Measurements from ENCODE around the gene INCENP. TPM values are rescaled to one million over a fixed set of nuclear protein-coding genes. Genes with fewer than 3 reads are reported as not detected.

The INCENP gene
- total RNA-seq, 1 donor, result 47.5 TPM

- no peak for DNase-seq (ENCODE audit: low read depth)
- no peak for TF ChIP-seq CTCF (IDR thresholded peaks at IDR 0.05; ENCODE audit: insufficient read depth, low read length)
- no peak overlapping the region for H3K4me3 ChIP-seq (ENCODE audit: low read depth, low read length)
These were observed 28.7 kb downstream of the INCENP start for GRCh38 chr11:62152245-62153086.

GRCh38 chr11:62153087-62153395 lies 29.2 kb downstream of the INCENP start:
- TF ChIP-seq CTCF (IDR thresholded peaks at IDR 0.05; ENCODE audit: insufficient read depth, low read length), result no peak
- DNase-seq (ENCODE audit: low read depth), result peak; percentile 44
- H3K4me3 ChIP-seq (ENCODE audit: low read depth, low read length), result no peak overlapping the region

GRCh38 chr11:62153617-62154016 lies 29.8 kb downstream of the INCENP start:
- no peak overlapping the region for H3K4me3 ChIP-seq (ENCODE audit: low read depth, low read length)
- no peak for DNase-seq (ENCODE audit: low read depth)
- no peak for TF ChIP-seq CTCF (IDR thresholded peaks at IDR 0.05; ENCODE audit: insufficient read depth, low read length)

GRCh38 chr11:62157603-62158002 lies 33.8 kb downstream of the INCENP start:
- no peak for DNase-seq (ENCODE audit: low read depth)
- TF ChIP-seq CTCF (IDR thresholded peaks at IDR 0.05; ENCODE audit: insufficient read depth, low read length), result no peak

GRCh38 chr11:62166371-62166770 lies 42.6 kb downstream of the INCENP start:
- no peak for DNase-seq (ENCODE audit: low read depth)
- H3K4me3 ChIP-seq (ENCODE audit: low read depth, low read length), result no peak overlapping the region
- no peak for TF ChIP-seq CTCF (IDR thresholded peaks at IDR 0.05; ENCODE audit: insufficient read depth, low read length)

More at GRCh38 chr11:62157603-62158002, 33.8 kb downstream of the INCENP start:
- H3K4me3 ChIP-seq (ENCODE audit: low read depth, low read length), result no peak overlapping the region

GRCh38 chr11:62169448-62169847 lies 45.6 kb downstream of the INCENP start:
- no peak for TF ChIP-seq CTCF (IDR thresholded peaks at IDR 0.05; ENCODE audit: insufficient read depth, low read length)
- H3K4me3 ChIP-seq (ENCODE audit: low read depth, low read length), result no peak overlapping the region
- no peak for DNase-seq (ENCODE audit: low read depth)

- no peak for TF ChIP-seq CTCF (IDR thresholded peaks at IDR 0.05; ENCODE audit: insufficient read depth, low read length)
- H3K4me3 ChIP-seq (ENCODE audit: low read depth, low read length), result no peak overlapping the region
- DNase-seq (ENCODE audit: low read depth), result no peak
These were observed 46.1 kb downstream of the INCENP start for GRCh38 chr11:62169935-62170334.
